Choroid plexus epithelial cell (primary cell): ENCODE results near the gene METTL21C.

Experiments used
- DNase-seq: peaks from one replicate; pipeline ENCODE4 v3.0.0-alpha.2; 2010; ENCODE audit warnings: low read depth
- H3K4me3 ChIP-seq: 2 replicates; pipeline ENCODE4 v1.5.1; 2011; ENCODE audit warnings: low read depth, mild to moderate bottlenecking, control low read depth, low read length, moderate library complexity
- CTCF ChIP-seq: conservative IDR thresholded peaks from 2 replicates; pipeline ENCODE4 v1.5.1; 2011; ENCODE audit warnings: low read depth, mild to moderate bottlenecking, control low read depth, inconsistent platforms, low read length, moderate library complexity

The METTL21C gene

GRCh38 chr13:102690883-102691282, 4.0 kb downstream of the METTL21C start:
- no peak for TF ChIP-seq CTCF
- no peak overlapping the region for H3K4me3 ChIP-seq
- DNase-seq: no peak

- DNase-seq: no peak
- no peak for TF ChIP-seq CTCF
- no peak overlapping the region for H3K4me3 ChIP-seq
Measured at GRCh38 chr13:102688306-102688973, 6.4 kb downstream of the METTL21C start.

- no peak for DNase-seq
- no peak overlapping the region for H3K4me3 ChIP-seq
- no peak for TF ChIP-seq CTCF
Measured at GRCh38 chr13:102687520-102687919, 7.3 kb downstream of the METTL21C start.

GRCh38 chr13:102686024-102686423, 8.8 kb downstream of the METTL21C start:
- no peak overlapping the region for H3K4me3 ChIP-seq
- TF ChIP-seq CTCF: no peak
- no peak for DNase-seq

GRCh38 chr13:102683637-102684036, 11.2 kb downstream of the METTL21C start:
- TF ChIP-seq CTCF: no peak
- no peak for DNase-seq
- H3K4me3 ChIP-seq: no peak overlapping the region

GRCh38 chr13:102682727-102683126, 12.1 kb downstream of the METTL21C start:
- H3K4me3 ChIP-seq: no peak overlapping the region
- no peak for DNase-seq
- TF ChIP-seq CTCF: no peak

GRCh38 chr13:102682211-102682610, 12.6 kb downstream of the METTL21C start:
- DNase-seq: no peak
- no peak overlapping the region for H3K4me3 ChIP-seq
- TF ChIP-seq CTCF: no peak
